ENCODE data around the gene GAS6.
"Not testable (repeated sequence)": the region's sequence is repeated elsewhere in the genome, so short reads cannot be mapped to it uniquely, and the experiment has no call there.

GAS6 gene

DNA sequence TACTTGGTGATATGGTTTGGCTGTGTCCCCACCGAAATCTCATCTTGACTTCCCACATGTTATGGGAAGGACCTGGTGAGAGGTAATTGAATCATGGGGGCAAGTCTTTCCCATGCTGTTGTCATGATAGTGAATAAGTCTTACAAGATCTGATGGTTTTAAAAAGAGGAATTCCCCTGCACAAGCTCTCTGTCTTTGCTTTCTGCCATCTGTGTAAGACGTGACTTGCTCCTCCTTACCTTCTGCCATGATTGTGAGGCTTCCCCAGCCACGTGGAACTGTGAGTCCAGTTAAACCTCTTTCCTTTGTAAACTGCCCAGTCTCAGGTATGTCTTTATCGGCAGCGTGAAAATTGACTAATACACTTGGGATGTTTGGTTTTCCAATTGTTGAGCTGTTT lies 4.0 kb upstream of the GAS6 start:
- not testable (repeated sequence) for DNase-seq (ENCODE audit: low read depth in 2 of 2)

DNA sequence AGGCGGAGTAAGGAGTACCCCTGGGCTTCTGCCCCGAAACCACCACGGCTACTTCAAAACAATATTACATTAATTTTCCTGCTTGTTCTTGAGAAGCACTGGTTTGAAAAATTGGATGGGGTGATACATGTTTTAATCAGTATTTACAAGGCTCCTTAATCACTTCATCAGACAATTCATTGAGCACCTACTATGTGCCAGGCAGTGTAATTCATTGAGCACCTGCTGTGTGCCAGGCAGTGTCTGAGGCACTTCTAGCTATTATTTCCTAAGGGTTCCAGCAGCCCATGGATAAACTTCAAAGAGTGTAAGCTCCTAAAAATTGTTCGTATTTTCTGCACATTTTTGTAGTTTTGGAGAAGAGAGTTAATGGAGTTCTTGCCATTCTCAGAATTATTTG lies 1.6 kb upstream of the GAS6 start:
- no peak for DNase-seq (ENCODE audit: low read depth in 2 of 2)

DNA sequence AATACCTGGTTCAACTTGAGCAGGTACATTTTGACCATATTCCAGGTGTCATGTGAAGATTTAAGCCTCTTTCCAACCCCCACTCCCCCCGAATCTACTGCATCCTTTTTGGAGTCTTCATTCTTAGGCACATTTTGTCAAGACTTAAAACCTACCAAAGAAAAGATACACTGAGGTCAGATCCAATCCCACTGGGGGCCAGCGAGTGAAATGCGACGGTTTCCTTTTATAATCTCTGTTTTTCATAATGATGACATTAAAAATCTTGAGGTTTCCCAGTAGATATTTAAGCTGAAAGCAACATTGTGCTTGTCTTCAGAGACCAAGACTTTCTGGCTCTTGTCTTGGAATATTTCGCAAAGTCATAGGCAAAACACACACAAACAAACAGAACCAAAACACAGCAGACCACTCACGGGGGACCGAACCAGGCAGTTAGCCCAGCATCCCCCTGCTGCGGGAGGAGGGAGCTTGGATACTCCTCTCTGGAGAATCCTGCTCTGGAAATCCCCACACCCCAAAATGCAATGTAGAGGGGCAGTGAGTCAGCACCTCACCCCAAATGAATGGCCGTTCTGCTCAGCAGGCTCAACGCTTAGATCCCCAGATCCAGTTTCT lies 506 bp upstream of the GAS6 start:
- no peak for DNase-seq (ENCODE audit: low read depth in 2 of 2)

DNA sequence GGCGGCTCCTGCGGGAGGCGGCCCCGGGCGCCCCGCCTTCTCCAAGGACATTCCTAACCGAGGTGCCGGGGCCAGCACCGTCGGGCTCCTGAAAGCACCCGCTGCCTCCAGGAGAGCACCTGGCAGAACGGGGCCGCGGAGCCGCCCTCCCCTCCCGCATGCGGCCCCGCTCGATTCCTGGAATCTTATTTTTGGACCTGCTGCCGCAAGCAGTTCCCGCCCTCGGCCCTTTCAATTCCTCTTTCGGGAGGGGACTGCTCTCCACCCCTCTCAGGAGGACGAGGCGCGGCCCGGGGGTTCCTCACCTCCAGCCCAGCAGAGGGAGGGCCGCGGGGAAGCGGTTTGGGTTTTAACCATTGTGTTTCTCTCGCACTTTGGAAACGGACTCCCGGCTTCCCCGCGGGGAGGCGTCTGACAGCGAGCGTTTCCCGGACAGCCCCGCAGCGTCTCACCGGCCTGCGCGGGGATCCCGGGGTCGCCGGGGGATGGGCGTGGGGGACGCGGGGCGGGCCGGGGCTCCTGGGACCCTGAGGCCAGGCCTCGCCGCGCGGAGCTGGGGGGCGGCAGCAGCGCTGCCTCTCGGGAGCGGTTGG lies 849 bp downstream of the GAS6 start:
- DNase-seq (ENCODE audit: low read depth in 2 of 2): no peak

DNA sequence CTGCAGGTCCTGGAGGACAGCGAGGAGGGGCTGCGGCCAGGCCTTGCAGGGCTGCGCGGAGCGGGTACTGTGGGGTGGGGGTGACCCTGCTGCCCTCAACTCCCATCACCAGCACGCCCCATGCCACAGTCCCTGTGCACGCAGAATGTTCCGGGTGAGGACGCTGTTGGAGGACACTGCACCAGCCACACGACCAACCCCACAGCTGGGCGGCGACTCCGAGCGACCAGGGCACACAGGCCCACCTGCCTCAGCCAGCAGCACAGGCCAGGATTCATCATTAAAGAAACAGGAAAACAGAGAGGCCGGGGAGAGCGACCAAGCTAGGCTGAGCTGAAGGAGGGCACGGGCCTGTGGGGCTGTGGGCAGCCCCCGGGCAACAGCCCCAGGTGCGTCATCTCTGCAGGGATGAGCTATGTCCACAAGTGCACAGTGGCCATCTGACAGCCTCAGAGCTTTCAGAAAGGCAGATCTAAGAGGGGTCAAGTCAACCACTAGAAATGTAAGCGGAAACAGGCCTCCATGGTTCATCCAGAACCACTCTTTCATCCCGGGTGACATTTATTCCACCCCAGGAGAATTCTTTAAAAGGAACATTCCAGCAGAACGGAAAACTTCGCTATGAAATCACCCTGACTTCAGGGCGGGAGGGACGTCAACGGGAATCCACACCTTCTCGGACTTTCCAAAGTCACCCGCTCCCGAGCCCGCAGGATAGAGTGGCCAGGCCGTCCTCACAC lies 1.5 kb downstream of the GAS6 start:
- no peak for DNase-seq (ENCODE audit: low read depth in 2 of 2)

DNA sequence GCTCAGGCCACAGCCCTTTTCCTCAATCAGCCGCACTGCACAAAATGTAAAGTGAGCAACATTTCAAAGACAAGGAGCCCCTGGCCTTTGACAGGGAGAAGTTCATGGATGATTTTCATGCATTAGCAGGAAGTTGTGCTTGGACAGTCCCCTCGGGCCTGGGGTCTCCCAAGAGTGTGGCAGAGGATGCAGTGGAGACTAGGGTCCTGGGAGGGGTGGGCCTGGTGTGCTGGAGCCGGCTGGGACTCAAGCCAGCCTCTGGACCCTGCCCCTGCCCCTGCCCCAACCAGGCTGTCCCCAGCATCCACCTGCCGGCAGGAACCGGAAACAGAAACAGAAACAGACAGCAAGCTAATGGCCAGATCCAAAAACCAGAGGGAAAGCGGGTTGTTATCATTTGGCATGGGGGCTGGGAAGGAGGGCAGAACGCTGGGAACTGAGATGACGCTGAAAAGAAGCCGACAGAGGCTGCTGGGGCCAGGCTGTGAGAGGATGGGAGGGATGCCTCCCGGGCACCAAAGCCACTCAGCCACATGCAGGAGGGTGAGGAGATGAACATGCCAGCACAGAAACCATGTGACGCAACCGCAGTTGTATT lies 2.3 kb downstream of the GAS6 start:
- DNase-seq (ENCODE audit: low read depth in 2 of 2): no peak

DNA sequence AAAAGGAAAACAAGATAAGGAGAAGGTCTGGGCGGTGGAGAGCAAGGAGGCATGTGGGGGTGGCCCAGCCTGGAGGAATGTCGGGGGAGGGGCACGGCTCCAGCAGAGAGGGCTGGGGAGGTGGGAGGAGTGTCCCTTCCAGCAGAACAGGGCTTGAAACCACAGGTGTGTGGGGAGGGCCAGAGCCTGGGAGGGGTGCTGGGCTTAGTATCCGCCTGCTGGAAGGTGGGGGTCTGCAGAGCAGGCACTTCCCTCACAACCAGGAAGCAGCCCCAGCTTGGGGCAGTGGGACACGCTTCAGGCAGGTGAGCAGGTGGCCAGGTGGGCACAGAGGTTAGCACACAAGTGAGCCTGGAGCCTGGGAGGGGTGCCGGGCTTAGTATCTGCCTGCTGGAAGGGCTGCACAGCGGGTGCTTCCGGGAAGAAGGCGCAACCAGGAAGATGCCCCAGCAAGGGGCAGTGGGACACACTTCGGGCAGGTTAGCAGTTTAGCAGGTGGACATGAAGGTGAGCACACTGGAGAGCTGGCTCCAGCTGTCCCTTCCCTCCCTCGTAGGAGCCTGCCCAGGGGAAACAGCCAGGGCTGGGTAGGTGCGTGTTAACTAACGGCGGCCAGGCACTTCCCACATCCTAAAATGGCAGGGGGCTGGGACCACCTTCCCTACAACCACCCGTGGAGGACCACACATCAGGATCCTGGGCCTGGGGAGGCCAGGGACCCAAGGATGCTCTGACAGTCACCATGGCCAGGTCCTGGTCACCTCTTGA lies 3.0 kb downstream of the GAS6 start:
- no peak for DNase-seq (ENCODE audit: low read depth in 2 of 2)

DNA sequence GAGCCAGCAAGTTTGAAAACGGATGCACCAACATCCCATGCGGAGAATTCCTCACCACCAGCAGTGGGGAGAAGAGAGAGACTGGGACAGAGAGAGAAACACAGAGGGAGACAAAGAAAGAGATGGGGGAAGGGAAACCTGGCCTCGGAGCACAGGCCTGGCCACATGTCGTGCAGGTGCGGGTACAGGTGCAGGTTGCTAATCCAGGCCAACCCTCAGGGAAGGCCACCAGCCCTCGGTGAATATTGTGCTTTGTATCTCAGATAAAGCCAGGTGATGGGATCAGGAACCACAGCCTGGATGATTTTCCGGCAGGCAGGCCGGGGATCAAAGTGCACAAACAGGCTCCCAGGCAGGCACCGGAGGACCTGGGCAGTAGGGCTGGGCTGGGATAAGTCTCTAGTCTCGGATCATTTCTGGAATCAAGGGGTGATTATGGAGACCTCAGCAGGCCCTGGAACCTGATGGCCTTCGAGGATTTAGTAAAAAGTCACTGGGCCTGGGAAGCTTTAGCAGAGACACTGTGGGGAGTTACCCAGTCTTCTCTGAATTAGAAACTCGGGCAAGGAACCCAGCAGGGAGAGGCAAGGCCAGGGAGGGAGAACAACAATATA lies 3.7 kb downstream of the GAS6 start:
- no peak for DNase-seq (ENCODE audit: low read depth in 2 of 2)

DNA sequence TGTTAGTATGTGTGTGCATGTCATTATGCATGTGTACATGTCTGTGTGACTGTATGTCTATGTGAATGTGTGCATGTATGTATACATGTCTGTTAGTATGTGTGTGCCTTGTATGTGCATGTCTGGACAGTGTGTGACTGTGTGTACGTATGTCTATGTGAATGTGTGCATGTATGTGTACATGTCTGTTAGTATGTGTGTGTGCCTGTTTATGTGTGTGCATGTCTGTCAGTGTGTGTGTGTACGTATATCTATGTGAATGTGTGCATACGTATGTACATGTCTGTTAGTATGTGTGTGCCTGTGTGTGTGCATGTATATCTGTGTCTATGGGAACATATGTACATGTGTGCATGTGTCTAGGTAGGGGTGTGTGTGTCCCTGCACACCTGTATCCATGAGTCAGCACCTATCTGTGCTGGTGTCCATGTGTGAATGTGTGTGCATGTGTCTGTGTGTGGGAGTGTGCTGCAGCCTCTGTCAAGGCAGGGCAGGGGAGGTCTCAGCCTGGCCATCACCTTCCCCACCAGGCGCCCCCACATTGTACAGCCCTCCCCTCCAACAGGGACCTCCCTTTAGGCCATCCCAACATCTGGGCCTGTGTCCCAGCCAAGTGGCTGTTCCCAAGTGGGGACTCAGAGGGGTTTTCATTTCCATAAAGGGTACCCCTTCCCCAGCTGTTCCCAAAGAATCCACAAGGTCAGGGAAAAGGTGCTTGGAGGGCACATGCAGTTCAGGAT lies 4.4 kb downstream of the GAS6 start:
- DNase-seq (ENCODE audit: low read depth in 2 of 2): no peak

DNA sequence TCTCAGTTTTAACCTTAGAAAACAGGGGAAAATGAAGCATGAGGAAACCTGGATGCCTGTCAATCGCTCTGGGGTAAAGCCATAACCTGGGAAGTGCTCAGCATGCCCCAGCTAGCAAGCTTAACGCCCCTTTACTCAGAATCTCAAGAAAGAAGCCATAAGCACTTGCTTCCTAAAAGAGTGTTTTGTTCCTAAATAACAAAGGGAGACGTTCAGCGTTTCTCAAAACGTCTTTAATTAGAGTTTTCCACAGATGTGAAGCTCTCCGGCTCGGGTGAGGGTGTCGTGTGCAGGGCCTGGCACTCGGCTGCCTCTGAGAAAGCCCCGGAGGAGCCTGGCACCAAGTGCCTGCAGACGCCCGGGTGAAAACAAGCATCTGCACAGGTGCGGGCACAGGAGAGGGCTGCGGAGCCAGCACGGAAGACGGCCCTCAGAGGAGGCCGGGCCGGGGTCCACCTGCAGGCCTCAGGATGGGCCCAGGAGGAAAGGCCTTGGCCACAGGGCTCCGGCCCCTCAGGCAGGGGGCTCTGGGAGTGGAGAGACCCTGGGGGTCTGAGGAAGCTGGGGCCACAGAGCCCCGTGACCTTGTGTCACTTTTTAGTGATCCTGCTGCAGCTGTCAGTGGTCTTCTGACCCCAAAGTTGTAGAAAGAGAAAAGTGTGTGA lies 6.2 kb downstream of the GAS6 start:
- no peak for DNase-seq (ENCODE audit: low read depth in 2 of 2)

DNA sequence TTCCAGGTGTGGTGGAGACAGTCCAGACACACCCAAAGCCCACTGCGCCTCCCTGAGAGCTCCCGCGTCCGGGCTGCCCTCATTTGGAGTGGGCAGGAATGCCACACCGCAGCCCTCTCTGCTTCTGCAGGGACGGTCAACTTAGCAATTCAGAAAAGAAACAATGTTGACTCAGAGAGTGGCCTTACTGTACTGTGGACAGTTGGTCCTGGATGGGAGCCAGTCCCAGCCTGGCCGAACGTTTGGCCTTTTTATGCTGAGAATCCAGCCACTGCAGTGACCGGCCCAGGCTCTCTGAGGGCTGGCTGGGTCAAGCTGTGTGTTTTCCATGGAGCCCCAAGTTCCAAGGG lies 7.2 kb downstream of the GAS6 start:
- DNase-seq (ENCODE audit: low read depth in 2 of 2): no peak

DNA sequence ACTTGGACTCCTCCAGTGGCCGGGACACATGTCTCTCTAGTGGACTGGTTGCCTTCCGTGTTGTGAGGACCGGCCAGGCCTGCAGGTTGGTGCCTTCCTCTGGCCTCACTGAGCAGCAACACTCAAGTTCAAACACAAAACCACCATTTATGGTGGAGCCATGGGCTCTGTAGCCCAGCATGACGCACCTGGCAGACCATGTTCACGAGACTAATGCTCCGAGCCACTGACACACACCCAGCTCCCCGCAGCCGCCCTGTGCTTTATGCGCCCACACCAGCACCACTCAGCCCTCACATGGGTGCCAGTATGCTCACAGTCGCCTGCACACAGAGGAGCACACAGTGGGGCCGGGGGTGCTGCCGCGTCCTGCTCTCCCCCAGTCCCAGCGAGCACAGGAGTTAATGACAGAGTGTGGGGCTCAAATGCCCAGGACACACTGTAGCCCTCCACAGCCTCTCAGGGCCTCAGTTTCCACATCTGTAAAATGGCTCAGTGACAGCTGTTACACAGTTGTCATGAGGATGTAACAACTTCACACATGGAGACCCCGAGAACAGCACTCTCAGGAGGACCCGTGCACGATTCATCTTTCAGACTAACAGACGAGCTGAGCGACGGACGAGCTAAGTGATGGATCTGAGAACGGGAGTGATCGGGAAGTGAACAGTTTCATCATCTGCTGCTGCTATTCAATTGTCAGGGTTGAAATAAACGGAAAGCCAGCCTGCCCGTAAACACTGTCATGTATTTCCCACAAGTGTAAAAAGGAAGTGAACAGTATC lies 7.8 kb downstream of the GAS6 start:
- DNase-seq (ENCODE audit: low read depth in 2 of 2): no peak

DNA sequence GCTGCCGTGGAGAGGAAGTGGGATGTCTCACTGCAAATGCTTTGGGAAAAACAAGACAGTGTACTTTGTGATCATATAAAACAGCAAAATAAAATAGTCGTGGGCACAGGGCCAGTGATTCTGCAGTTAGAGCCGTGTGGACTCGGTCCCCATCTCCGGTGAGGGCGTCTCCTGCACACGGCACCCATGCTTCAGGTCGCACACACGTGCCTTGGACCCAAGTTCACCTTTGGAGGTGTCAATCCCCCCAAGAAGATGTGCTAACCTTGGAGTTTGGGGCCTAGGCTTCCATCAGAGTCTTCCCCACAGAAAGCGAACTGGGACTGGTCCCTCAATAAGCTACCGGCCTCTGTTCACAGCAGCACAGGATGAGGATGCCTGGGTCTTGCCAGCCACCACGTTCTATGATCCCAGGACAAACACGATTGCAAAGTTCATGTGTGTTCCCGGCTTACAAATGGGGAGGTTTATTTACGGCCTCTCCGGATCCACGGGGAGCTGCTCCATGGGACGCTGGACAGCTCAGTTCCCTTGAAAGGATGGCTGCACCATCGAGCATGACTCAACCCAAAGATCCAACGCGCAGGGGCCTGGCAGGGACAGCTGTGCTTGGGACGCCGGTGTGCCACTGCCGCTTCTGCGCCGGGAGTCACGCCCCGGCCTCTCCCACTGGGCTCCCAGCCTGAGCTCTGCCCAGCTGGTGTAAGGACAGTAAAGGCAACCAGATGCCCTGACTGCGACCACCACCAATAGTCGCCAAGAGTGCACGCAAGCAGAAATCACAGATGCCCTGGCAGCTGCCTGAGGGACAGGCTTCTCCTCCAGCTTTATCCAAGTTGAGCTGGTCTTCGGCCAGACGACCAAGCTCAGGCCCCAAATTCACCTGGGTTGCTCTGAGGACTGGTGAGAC lies 8.6 kb downstream of the GAS6 start:
- DNase-seq (ENCODE audit: low read depth in 2 of 2): no peak

DNA sequence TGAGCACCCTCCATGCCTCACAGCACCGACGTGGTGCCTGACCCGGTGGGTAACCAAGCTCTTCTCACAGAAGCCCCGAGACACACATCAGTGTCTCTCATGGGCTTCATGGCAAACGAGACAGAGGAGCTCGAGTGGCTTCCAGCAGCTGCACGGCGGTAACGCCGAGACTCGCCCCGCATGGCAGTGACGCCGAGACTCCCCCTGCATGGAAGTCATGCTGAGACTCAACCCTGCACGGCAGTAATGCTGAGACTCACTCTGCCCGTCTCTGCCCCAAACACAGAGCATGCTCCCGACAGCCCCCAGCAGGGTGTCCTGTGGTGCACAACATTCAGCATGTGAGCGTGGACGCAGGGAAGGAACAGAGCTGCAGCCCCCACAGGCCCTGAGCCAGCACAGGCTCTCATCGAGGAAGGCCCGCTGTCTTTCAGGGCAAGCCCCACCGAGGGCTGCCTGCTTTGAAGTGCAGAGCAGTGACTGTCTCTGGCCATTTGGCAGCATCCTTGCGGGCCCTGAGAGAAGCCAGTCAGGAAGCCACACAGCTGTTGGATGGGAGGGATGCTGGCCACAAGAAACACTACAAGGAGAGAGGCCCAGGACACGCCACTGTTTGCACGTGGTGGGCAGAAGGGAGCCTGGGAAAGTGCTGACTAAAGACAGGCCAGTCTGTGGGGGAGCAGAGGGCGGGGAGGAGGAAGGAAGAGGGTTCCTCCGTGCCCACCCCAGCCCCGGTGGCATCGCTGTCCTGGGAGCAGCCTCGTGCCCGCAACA lies 9.5 kb downstream of the GAS6 start:
- peak in 1 of 2 experiments; percentile 16 for DNase-seq (ENCODE audit: low read depth in 2 of 2)

DNA sequence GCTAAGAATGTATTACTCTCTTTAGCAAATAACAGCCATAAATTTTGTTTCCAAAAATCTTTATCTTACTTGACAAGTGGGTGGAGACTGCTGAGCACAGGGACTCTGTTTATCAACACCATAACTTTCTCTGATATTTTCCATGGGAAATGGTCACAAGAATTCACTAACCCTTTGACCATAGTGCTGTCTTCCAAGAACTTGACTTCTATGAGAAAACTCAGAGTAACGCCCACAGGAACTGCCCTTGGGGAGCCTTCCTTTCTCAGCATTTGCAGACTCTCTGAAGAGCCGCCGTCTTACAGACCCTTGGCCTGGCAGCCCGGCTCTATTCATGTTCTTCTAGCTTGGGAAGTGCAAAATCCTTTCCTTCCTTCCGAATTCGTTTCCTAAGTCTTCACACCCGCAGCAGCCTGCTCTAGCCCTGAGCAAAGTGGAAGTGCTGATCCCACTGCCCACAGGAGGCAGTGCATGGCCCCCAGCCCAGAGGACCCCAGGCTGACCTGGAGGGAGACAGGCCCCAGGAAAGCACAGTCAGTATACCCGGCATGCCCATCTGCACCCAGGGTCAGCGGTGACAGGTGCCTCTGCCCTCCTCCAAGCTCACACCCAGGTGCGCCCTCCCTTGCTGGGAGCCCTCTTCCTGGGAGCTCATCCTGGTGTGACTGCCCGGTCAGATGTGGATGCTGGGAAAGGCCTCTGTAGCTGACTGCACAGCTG lies 10.2 kb downstream of the GAS6 start:
- no peak for DNase-seq (ENCODE audit: low read depth in 2 of 2)

DNA sequence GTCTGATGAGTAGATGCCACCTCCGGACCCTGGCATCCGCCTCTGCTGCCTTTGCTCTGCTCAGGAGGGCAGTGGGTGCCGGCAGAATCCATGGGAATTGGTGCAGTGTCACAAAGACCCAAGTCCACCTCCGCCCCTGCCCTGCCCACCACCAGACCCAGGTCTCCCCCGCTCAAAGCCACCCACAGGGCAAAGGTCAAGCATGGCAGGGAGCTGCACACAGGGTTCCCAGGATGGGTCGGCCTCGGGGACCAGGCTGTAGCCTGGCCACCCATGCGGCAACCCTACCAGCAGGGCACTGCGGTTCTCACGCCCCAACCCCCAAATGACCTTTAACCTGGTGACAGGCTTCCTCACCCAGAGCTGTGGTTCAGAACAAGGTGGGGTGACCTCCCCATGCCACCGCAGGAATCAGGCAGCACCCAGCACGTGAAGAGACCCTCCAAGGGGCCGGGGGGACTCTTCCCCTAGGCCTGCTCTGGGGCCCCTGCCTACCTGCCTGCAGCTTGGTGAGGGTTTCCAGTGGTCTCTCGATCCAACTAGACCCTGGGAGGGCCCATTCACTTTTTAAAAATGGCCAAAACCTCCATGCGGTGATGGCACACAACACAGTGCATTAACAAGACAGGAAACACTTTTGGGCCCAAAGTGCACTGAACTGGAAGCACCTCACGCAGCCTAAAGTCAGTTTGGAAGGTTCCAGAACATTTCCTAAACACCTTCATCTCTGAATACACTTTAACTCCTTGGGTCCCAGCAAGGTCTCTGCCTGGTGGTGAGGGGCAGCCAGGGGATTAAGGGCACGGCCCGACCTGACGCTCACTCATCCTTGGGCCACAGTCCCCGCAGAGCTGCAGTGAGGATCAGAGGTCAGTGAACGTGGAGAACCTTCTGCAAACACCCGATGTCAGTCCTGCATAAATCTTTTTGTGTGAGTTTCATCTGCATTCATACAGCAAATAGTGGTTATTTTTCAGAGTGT lies 11.0 kb downstream of the GAS6 start:
- DNase-seq (ENCODE audit: low read depth in 2 of 2): no peak
